ENCODE data around the gene LGALS14.
A peak's percentile ranks its signal among the peaks of the same experiment; 100 is the strongest.
"Not testable (repeated sequence)": the region's sequence is repeated elsewhere in the genome, so short reads cannot be mapped to it uniquely, and the experiment has no call there.

LGALS14 gene

DNA sequence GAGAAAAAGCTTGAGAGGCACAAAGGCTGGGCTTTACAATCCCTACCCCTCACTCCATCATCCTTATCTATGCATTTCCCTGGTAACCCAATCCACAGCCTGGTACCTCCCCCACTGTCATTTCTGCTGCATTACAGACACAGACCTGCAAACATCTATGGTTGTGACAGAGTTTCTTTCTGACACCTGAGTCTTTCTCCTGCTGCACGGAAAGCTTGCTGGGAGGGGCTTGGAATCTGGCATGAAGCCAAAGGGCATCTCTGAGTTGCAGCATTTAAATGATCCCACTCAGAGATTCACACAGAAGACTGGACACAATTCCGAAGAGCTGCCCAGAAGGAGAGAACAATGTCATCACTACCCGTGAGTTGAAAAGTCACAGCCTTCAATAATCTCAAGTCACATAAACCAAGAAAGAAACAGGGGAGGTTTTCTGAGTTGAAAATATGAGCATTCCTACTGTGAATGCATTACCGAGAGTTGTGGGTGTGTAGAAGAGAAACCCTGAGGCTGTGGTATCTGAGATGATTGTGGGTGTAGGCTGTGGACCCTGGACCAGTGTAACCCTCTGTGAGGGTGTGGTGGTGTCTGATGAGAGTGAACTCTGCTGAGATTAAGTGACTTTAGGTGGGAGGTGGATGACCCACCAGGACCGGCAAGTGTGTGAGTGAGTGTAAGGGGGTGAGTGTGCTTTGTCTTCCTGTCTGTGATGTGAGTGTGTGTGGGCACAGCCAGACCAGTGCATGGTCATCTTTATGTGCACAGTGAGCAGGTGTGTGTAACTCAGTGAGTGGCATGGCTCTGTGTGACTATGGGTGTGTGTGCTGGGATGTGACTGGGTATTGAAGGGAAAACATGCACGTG is at the start of gene LGALS14:
Gene LGALS14, plus strand, starts transcription at position 301 of the 864 bp plus-strand sequence. Its CDS starts 48 bp downstream, at position 349.
- no peak for DNase-seq (ENCODE audit: low read depth)

GRCh38 chr19:39655613-39656012 is 48.7 kb upstream of the LGALS14 start, which contains the start of gene LGALS16:
Gene LGALS16, plus strand, starts transcription at chr19:39655913. Its CDS starts 49 bp downstream, at chr19:39655962.
- DNase-seq (ENCODE audit: low read depth), result no peak

- no peak for DNase-seq (ENCODE audit: low read depth)
Observed at GRCh38 chr19:39659791-39660190, 44.5 kb upstream of the LGALS14 start.

DNA sequence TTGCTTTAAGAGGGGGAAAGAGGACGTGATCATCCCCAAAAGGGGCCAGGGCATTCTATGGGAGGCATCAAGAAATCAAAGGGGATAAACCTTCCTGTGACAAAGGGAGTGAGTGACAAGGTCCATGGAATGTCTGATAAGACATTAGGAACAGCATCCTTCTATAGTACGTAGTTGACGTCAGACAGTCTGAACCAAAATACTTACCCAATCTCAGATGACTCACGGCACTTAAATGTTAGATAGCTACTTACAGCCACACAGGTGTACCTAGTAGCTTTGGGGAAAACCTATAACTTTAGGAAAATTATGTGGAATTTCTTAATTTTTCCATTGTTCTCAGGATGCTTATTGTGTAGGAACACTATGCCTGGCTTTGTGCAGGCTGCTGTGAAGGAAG is 43.6 kb upstream of the LGALS14 start:
- no peak for DNase-seq (ENCODE audit: low read depth)

DNA sequence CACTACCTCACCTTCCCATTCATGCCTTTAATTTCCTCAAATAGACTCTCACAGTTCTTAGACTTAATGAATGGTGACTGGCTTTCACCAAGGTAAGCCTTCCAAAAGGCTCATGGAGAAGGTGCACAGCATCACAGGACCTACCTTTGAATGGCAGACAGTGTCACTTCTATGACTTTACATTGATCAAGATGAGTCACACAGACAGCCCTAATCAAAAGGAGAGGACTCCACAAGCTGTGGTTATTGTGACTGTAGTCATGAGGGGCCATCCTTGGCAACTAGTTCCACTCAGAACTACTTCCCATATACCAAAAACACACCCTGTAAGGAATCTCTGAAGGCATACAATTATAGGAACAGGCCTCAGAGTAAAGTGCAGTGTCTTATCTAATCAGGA is 42.7 kb upstream of the LGALS14 start:
- no peak for DNase-seq (ENCODE audit: low read depth)

GRCh38 chr19:39669860-39670259 is 34.4 kb upstream of the LGALS14 start:
- not testable (repeated sequence) for DNase-seq (ENCODE audit: low read depth)

DNA sequence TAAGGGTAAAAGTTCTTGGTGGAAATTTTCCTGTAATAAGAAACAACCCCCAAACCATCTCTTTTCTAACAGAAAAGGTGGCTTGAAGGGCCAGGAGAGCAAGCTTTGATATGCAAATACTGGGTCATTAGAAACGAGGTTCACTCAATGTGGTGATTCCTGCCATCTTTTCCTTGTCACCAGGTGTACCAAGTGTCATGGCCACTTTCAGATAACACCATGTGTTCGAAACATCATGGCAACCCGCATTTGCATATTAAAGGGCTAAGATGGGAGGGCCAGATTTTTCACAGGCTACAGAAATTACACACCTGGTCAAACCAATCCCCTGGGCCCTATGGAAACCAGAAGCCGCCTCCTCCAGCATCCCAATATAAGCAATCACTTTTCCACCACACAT is 33.3 kb upstream of the LGALS14 start:
- DNase-seq (ENCODE audit: low read depth), result no peak

DNA sequence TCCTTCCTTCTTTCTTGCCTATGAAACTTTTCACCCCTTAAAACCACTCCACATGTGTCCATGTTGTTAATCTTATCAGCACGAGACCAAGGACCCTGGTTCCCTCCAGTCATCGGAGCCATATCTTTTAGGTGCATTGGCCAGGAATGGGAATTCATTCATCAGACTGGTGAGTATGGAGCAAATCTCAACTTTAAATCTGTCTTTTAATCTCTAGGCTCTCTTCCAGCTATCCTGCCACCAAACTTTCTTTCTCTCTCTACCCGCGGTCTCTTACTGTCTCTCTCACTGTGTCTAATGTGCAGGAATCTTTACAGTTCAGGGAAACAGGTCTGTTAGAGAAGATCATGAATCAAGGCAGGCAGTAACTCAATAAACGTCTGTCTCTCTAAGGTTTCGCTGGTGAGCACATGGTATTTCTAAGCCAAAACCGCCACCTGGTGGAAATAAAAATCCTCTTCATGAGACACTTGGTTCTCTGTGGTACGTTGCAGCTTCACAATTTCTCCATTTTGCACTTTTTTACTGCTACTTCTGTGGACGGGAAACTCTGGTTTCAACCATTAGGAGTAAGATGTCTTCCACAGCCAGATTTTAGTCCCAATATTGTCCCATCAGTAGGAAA is 32.4 kb upstream of the LGALS14 start:
- DNase-seq (ENCODE audit: low read depth), result peak; percentile 49

DNA sequence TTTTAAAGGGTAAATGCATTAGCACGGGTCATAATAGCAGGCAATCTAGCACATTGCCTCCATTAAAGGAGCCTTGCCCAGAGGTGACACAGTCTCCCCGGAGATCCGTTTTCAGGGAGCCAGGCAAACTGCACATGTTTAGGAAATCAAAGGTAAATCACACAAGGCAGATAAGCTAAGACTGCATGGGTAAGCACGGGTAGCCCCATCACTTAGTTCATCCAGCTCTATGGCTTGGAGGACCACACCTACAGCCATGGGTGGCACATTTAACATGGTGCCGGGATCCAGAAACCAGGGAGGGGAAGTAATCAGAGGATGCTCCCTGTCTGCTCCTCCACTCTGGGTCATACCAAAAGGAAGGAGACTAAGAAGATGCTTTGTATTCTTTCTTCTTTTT is 31.8 kb upstream of the LGALS14 start:
- DNase-seq (ENCODE audit: low read depth), result no peak

DNA sequence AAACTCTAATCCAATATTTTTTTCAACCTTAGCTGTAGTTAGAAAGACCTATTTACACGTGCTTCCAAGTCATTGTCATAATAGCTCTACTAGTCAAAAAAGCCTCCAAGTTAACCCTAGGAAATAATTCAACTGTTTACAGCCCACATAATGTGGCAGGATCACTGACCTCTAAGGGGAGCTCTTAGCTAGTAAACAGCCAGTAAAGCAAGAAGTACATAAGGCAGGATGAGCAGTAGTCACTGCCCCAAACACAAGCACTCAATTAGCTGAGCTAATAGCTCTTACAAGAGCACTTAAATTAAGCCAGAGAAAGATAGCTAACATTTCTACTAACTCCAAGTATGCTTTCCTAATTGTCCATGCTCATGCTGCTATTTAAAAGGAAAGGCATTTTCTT is 30.4 kb upstream of the LGALS14 start:
- DNase-seq (ENCODE audit: low read depth), result not testable (repeated sequence)

DNA sequence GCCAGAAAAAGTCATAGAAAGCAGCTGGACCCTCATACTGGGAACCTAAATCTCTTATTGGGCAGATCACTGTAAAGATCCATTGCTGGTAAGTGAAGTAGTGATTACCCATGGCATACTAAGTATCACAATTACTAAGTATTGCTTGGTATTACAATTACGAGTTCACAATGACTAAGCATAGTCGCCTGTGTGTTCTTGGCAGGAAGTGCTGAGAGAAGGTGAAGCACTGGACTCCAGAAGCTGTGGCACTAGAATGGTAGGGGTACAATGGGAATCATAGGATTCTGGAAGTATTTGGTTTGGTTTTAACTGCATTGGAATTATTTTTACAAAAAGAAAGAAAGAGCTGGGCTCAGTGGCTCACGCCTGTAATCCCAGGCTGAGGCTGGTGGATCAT is 28.3 kb upstream of the LGALS14 start:
- no peak for DNase-seq (ENCODE audit: low read depth)

- no peak for DNase-seq (ENCODE audit: low read depth)
Observed at GRCh38 chr19:39677961-39678889, 26.1 kb upstream of the LGALS14 start.

DNA sequence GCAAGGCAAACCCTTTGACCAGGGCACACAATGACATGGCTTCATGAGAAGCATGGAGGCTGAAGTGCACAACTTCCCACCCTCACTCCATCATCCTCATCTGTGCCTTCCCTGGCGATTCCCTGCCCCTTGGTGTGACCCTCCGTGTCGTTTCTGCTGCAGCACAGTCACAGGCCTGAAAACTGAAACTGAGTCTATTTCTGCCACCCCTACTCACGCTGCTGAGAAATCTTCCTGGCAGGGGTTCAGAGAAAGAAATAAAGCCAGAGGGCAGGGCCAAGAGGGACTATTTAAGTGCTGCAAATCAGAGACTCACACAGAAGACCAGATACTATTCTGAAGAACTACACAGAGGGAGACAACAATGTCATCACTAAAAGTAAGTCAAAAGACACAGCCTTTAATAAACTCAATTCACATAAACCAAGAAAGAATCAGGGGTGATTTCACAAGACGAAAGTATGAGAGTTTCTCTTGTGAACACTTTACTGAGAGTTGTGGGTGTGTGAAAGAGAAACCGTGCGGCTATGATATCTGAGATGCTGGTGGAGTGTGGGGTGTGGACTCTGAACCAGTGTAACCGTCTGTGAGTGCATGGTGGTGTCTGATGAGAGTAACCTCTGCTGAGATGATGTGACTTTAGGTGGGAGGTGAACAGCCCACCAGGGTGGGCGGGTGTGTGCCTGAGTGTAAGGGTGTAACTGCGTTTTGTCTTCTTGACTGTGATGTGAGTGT is 25.1 kb upstream of the LGALS14 start:
- DNase-seq (ENCODE audit: low read depth), result no peak

DNA sequence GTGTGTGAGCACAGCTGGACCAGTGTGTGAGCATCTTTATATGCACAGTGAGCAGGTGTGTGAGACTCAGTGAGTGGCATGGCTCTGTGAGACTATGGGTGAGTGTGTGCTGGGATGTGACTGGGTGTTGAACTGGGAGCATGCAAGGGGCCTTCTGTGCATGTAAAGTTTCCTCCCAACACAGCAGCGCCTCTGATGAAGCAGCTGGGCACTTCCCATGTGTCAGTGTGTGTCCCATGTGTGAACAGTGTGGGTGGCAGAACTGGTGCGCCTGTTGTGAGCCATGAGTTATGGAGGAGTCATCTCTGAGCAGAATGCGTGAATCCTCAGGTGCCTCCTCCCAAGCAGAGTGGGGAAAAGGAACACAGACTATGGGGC is 24.5 kb upstream of the LGALS14 start:
- no peak for DNase-seq (ENCODE audit: low read depth)

GRCh38 chr19:39680593-39680992 is 23.7 kb upstream of the LGALS14 start:
- DNase-seq (ENCODE audit: low read depth), result no peak

GRCh38 chr19:39681416-39681815 is 22.9 kb upstream of the LGALS14 start:
- DNase-seq (ENCODE audit: low read depth), result no peak

DNA sequence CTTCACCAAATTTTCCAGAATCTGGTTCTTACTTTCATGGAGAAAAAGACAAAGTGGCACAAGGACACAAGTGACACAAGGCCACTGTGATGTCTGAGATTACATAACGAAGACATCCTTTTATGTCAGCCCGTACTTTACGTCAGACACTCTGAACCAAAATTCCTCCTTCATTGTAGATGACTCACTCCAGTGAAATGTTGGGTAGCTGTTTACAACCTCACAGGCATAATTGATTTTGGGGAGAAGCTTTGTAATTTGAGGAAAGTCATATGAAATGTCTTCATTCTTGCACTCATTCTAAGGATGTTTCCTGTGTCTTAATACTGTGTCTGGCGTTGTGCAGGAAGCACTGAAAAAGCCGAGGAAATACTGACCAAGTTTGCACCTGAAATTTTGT is 20.0 kb upstream of the LGALS14 start:
- no peak for DNase-seq (ENCODE audit: low read depth)

DNA sequence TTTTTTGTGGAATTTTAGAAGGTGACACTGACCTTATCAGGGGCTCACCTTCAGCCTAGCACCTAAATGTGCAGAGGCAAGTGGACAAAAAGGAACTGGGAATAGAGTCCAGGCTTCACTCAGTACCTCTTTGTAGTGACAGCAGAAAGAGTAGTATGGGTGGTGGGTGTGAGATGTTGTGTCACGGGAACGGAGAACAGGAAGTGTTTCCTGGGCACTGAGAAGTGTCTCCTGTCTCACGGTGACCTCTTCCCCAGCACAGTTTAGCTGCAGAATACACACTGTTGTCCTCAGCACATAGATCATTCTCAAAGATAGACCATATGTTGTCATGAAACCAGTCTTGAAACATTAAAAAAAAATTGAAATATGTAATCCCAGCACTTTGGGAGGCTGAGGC is 17.5 kb upstream of the LGALS14 start:
- no peak for DNase-seq (ENCODE audit: low read depth)

DNA sequence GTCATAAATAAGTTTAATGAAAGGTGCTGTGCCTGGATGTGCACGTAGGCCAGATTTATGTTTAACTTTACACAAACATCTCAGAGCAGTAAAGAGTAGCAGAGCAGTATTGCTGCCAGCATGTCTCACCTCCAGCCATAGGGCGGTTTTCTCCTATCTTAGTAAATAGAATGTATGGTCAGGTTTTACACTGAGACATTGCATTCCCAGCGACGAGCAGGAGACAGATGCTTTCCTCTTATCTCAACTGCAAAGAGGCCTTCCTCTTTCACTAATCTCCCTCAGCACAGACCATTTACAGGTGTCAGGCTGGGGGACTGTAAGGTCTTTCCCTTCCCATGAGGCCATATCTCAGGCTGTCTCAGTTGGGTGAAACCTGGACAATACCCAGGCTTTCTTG is 15.6 kb upstream of the LGALS14 start:
- not testable (repeated sequence) for DNase-seq (ENCODE audit: low read depth)

DNA sequence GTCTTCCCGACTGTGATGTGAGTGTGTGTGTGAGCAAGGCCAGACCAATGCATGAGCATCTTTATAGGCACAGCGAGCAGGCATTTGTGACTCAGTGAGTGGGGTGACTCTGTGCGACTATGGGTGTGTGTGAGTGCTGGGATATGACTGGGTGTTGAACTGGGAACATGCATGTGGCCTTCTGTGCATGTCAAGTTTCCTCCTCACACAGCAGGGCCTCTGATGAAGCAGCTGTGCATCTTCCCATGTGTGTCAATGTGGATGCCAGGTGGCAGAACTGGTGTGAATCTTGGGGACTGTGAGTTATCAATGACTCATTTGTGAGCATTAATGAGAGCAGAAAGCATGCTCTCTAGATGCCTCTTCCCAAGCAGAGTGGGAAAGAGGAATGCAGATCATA is 12.1 kb upstream of the LGALS14 start:
- no peak for DNase-seq (ENCODE audit: low read depth)

GRCh38 chr19:39692822-39693221 is 11.5 kb upstream of the LGALS14 start:
- no peak for DNase-seq (ENCODE audit: low read depth)

DNA sequence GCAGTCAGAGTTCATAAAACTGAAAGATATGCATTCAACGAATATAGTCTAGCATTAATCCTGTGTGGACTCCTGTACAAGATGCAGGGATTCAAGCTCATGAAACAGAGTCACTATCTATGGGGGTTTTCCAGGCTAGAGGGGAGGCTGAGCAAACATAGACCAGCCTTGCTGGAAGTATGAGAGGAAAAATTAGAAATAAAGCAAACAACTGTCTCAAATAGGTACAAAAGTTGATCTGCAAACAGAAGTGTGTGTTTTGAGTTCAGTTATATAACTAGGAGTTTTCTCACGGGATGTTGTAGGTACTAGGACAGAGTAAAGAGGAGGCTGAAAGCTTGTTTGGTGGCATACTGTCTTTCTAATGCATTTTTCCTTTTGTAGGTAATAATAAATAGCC is 8.5 kb upstream of the LGALS14 start:
- DNase-seq (ENCODE audit: low read depth), result no peak
